HepG2 (cell line): ENCODE measurements around the gene PRR33. TPM values are rescaled to one million over a fixed set of nuclear protein-coding genes. Genes with fewer than 3 reads are reported as not detected.
A peak's percentile ranks its signal among the peaks of the same experiment; 100 is the strongest.

Source experiments
- ASH2L ChIP-seq: fragments of 300-600, 200-600 bp; sonication (generic); IDR thresholded peaks from 2 replicates; pipeline ENCODE4 v1.7.0; 2017; ENCODE audit warnings: low read depth, mild to moderate bottlenecking, moderate library complexity, mixed read lengths, low read length; ENCODE audit not compliant: insufficient read length
- HDAC1 ChIP-seq: sonication (generic); formaldehyde crosslinking; IDR thresholded peaks from 2 replicates; pipeline ENCODE4 v1.5.1; 2020; ENCODE audit warnings: mild to moderate bottlenecking, missing genetic modification reagents
- JUNB ChIP-seq: sonication (generic); formaldehyde crosslinking; IDR thresholded peaks from 2 replicates; pipeline ENCODE4 v1.8.0; 2022; ENCODE audit warnings: missing genetic modification reagents, mild to moderate bottlenecking, borderline replicate concordance
- KMT2B ChIP-seq: IDR thresholded peaks from 2 replicates; pipeline ENCODE4 v1.6.1; 2016; ENCODE audit warnings: missing genetic modification reagents, missing compliant biosample characterization
- MEF2D ChIP-seq: sonication (generic); formaldehyde crosslinking; IDR thresholded peaks from 2 replicates; pipeline ENCODE4 v1.5.1; 2020; ENCODE audit warnings: mild to moderate bottlenecking, missing genetic modification reagents
- MTA3 ChIP-seq: sonication (generic); formaldehyde crosslinking; IDR thresholded peaks from 2 replicates; pipeline ENCODE4 v1.4.0; 2020; ENCODE audit warnings: missing genetic modification reagents
- POLR2AphosphoS2 ChIP-seq: IDR thresholded peaks from 2 replicates; pipeline ENCODE4 v1.6.1; 2011; ENCODE audit warnings: low read depth, low read length, improper control_type of control experiment
- POLR2AphosphoS5 ChIP-seq: IDR thresholded peaks from 2 replicates; pipeline ENCODE4 v1.6.1; 2012; ENCODE audit warnings: low read depth, low read length
- RFX3 ChIP-seq: IDR thresholded peaks from 2 replicates; pipeline ENCODE4 v1.6.1; 2016; ENCODE audit warnings: missing biosample characterization, missing genetic modification reagents
- SOX6 ChIP-seq, 2 experiments: fragments of 450-650 bp in 1 of 2; sonication (generic) in 1 of 2; formaldehyde crosslinking in 1 of 2; IDR thresholded peaks; 2 replicates each; pipeline versions ENCODE4 v1.4.0 to v1.6.1; 2017 to 2020; ENCODE audit warnings: antibody characterized with exemption in 1 of 2, mild to moderate bottlenecking in 1 of 2, missing genetic modification reagents in 1 of 2
- ZKSCAN8 ChIP-seq: IDR thresholded peaks from 2 replicates; pipeline ENCODE4 v1.6.1; 2016; ENCODE audit warnings: borderline replicate concordance, missing genetic modification reagents, missing compliant biosample characterization
- ZNF451 ChIP-seq: sonication (generic); formaldehyde crosslinking; IDR thresholded peaks from 2 replicates; pipeline ENCODE4 v1.5.0; 2020; ENCODE audit warnings: mild to moderate bottlenecking, missing genetic modification reagents
- ZNF547 ChIP-seq: sonication (generic); formaldehyde crosslinking; IDR thresholded peaks from 2 replicates; pipeline ENCODE4 v1.5.1; 2020; ENCODE audit warnings: mild to moderate bottlenecking, missing genetic modification reagents
- ZNF720 ChIP-seq: sonication (generic); formaldehyde crosslinking; IDR thresholded peaks from 2 replicates; pipeline ENCODE4 v1.4.0; 2020; ENCODE audit warnings: missing genetic modification reagents
- ZNF777 ChIP-seq: sonication (generic); formaldehyde crosslinking; IDR thresholded peaks from 2 replicates; pipeline ENCODE4 v1.4.0; 2020; ENCODE audit warnings: missing genetic modification reagents
- polyA plus RNA-seq, 8 experiments: library from polyadenylated mRNA; depleted of rRNA in 3 of 8; stranded (reverse) in 7 of 8; unstranded in 1 of 8; fragments of >200 nt; fragmentation: Illumina TruSeq in 4 of 8; extraction: Trizol in 4 of 8; gene quantifications; 2 replicates each; pipeline versions ENCODE4 v1.2.1 to v1.2.3, GENCODE V29; 2011 to 2016; ENCODE audit warnings: low read depth in 4 of 8, missing spikeins in 1 of 8, mixed read lengths in 1 of 8; ENCODE audit not compliant: insufficient read depth in 1 of 8
- total RNA-seq, 5 experiments: library from RNA; depleted of rRNA; stranded (reverse); fragments of >200 nt; fragmentation: Illumina TruSeq; extraction: Trizol; gene quantifications; 2 replicates each; pipeline ENCODE4 v1.2.3, GENCODE V29; 2016; ENCODE audit warnings: low read depth in 1 of 5
- TF ChIP-seq, protein P1 (sequence below): sonication (generic); formaldehyde crosslinking; IDR thresholded peaks from 2 replicates; pipeline ENCODE4 v1.5.0; 2020; ENCODE audit warnings: mild to moderate bottlenecking, missing genetic modification reagents, borderline replicate concordance
- TF ChIP-seq, protein P2 (sequence below): IDR thresholded peaks from 2 replicates; pipeline ENCODE4 v1.6.1; 2012; ENCODE audit warnings: inconsistent platforms
- TF ChIP-seq, protein P3 (sequence below): sonication (generic); formaldehyde crosslinking; IDR thresholded peaks from 2 replicates; pipeline ENCODE4 v1.4.0; 2020; ENCODE audit warnings: missing genetic modification reagents
- TF ChIP-seq, protein P4 (sequence below): IDR thresholded peaks from 2 replicates; pipeline ENCODE4 v1.6.1; 2016
- TF ChIP-seq, protein P5 (sequence below): sonication (generic); formaldehyde crosslinking; IDR thresholded peaks from 2 replicates; pipeline ENCODE4 v1.4.0; 2020; ENCODE audit warnings: missing genetic modification reagents, borderline replicate concordance

PRR33 gene
- total and polyA plus RNA-seq, 2 of the 13 experiments (the other 11 are each of a cell fraction or from before 2014, with no cell fraction given), result not detected

DNA sequence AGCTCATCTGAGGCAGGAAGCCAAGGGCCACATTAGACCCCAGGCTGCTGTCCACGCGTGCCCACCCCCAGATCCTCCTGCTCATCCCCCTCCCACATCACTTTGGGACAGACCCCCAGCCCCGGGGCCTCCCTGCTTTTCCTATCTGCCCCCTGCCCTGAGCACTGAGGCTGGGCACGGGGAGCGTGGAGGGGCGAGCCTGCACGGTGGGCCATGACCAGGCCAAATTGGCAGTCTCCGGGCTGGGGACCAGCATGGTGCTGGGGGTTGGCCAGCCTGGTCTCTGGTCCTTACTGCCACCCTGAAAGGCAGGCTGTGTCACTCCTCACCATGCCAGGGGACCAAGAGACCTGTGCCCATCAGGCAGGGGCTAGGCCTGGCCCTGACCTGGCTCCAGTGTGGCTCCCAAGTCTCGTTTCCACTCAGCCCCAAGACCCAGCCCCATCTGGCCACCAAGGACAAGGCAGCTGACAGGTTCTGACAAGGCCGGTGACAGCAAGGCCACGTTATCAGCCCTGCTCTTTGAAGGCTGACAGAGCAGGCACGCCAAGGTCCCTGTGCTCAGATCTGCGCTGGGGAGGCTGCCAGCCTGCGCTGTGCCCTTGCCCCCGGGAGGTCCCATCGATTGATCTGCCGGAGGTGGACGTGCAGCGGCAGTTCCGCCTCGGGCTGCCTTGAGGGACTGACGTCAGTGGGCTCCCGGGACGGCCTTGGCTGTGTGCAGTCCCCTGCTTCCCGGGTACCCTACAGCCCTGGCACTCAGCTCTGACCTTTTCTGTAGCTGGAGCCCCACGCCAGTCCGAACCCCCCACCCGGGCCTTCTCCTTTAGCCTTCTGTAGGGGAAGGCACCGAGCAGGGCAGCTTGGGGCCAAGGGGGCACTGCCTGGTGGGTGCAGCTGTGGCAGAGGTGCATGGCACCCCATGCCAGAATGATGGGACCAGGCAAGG is 49.3 kb downstream of the PRR33 start (continued):
- TF ChIP-seq SOX6 (IDR thresholded peaks at IDR 0.05) (no peak), SOX6 (CRISPR knock-in tag; IDR thresholded peaks at IDR 0.05) (peak; percentile 81), ZNF547 (CRISPR knock-in tag) (peak; percentile 85), RFX3 (CRISPR knock-in tag) (no peak), MTA3 (no peak), ZKSCAN8 (CRISPR knock-in tag) (peak; percentile 85), ZNF720 (CRISPR knock-in tag) (no peak), POLR2AphosphoS5 (no peak), JUNB (CRISPR knock-in tag) (0 out of 2 replicates have a peak, but pooled peaks have one; percentile 50), ASH2L (no peak), ZNF451 (CRISPR knock-in tag) (peak; percentile 94; the same call in 1 of the 2 replicates), HDAC1 (peak; percentile 99), ZNF777 (CRISPR knock-in tag) (no peak), POLR2AphosphoS2 (no peak), MEF2D (CRISPR knock-in tag) (peak; percentile 97), KMT2B (CRISPR knock-in tag) (peak; percentile 59; the same call in 1 of the 2 replicates)
- TF ChIP-seq, protein P1, sequence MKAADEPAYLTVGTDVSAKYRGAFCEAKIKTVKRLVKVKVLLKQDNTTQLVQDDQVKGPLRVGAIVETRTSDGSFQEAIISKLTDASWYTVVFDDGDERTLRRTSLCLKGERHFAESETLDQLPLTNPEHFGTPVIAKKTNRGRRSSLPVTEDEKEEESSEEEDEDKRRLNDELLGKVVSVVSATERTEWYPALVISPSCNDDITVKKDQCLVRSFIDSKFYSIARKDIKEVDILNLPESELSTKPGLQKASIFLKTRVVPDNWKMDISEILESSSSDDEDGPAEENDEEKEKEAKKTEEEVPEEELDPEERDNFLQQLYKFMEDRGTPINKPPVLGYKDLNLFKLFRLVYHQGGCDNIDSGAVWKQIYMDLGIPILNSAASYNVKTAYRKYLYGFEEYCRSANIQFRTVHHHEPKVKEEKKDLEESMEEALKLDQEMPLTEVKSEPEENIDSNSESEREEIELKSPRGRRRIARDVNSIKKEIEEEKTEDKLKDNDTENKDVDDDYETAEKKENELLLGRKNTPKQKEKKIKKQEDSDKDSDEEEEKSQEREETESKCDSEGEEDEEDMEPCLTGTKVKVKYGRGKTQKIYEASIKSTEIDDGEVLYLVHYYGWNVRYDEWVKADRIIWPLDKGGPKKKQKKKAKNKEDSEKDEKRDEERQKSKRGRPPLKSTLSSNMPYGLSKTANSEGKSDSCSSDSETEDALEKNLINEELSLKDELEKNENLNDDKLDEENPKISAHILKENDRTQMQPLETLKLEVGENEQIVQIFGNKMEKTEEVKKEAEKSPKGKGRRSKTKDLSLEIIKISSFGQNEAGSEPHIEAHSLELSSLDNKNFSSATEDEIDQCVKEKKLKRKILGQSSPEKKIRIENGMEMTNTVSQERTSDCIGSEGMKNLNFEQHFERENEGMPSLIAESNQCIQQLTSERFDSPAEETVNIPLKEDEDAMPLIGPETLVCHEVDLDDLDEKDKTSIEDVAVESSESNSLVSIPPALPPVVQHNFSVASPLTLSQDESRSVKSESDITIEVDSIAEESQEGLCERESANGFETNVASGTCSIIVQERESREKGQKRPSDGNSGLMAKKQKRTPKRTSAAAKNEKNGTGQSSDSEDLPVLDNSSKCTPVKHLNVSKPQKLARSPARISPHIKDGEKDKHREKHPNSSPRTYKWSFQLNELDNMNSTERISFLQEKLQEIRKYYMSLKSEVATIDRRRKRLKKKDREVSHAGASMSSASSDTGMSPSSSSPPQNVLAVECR (CRISPR knock-in tag), result peak; percentile 70
- TF ChIP-seq, protein P2, sequence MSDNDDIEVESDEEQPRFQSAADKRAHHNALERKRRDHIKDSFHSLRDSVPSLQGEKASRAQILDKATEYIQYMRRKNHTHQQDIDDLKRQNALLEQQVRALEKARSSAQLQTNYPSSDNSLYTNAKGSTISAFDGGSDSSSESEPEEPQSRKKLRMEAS, result peak; percentile 96
- TF ChIP-seq, protein P3, sequence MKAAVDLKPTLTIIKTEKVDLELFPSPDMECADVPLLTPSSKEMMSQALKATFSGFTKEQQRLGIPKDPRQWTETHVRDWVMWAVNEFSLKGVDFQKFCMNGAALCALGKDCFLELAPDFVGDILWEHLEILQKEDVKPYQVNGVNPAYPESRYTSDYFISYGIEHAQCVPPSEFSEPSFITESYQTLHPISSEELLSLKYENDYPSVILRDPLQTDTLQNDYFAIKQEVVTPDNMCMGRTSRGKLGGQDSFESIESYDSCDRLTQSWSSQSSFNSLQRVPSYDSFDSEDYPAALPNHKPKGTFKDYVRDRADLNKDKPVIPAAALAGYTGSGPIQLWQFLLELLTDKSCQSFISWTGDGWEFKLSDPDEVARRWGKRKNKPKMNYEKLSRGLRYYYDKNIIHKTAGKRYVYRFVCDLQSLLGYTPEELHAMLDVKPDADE (CRISPR knock-in tag), result no peak
- TF ChIP-seq, protein P4, sequence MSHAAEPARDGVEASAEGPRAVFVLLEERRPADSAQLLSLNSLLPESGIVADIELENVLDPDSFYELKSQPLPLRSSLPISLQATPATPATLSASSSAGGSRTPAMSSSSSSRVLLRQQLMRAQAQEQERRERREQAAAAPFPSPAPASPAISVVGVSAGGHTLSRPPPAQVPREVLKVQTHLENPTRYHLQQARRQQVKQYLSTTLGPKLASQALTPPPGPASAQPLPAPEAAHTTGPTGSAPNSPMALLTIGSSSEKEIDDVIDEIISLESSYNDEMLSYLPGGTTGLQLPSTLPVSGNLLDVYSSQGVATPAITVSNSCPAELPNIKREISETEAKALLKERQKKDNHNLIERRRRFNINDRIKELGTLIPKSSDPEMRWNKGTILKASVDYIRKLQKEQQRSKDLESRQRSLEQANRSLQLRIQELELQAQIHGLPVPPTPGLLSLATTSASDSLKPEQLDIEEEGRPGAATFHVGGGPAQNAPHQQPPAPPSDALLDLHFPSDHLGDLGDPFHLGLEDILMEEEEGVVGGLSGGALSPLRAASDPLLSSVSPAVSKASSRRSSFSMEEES, result peak; percentile 92
- TF ChIP-seq, protein P5, sequence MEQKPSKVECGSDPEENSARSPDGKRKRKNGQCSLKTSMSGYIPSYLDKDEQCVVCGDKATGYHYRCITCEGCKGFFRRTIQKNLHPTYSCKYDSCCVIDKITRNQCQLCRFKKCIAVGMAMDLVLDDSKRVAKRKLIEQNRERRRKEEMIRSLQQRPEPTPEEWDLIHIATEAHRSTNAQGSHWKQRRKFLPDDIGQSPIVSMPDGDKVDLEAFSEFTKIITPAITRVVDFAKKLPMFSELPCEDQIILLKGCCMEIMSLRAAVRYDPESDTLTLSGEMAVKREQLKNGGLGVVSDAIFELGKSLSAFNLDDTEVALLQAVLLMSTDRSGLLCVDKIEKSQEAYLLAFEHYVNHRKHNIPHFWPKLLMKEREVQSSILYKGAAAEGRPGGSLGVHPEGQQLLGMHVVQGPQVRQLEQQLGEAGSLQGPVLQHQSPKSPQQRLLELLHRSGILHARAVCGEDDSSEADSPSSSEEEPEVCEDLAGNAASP (CRISPR knock-in tag), result peak; percentile 81; the same call in 1 of the 2 replicates
